ENCODE data around the gene STAT4.

- TF ChIP-seq CTCF (IDR thresholded peaks at IDR 0.05; ENCODE audit: insufficient read depth, low read length, poor library complexity, severe bottlenecking) (no peak), EZH2phosphoT487 (conservative IDR thresholded peaks at IDR 0.05; ENCODE audit: low read length) (no peak)
Measured at GRCh38 chr2:191190861-191191552, 40.2 kb upstream of the STAT4 start.
